B cell (primary cell): Measurements from ENCODE around the gene NYAP2. TPM values are rescaled to one million over a fixed set of nuclear protein-coding genes. Genes with fewer than 3 reads are reported as not detected.

ENCODE experiments used
- ATAC-seq: fragments of 200-7000 bp; cut with Tn5 transposase; one replicate; pipeline ENCODE4 v1.10.0; 2021; ENCODE audit warnings: low read depth, mild to moderate bottlenecking, moderate number of reproducible peaks, moderate library complexity
- CTCF ChIA-PET: fragments of 350-600 bp; sonication (Branson Sonifier 250); formaldehyde crosslinking; loops from one replicate; lab custom pipeline; 2021; ENCODE audit warnings: antibody characterized with exemption, inconsistent platforms; lab: Charles Lee
- POLR2A ChIA-PET: fragments of 350-600 bp; sonication (Branson Sonifier 250); formaldehyde crosslinking; loops from one replicate; lab custom pipeline; 2021; ENCODE audit warnings: antibody characterized with exemption; lab: Charles Lee
- DNase-seq: peaks from one replicate; pipeline ENCODE4 v3.0.0; 2013
- H2AFZ ChIP-seq: 2 replicates; pipeline ENCODE4 v1.6.1; 2012; ENCODE audit warnings: mild to moderate bottlenecking, low read depth, low read length; ENCODE audit not compliant: insufficient read depth, poor library complexity, severe bottlenecking
- H3K27ac ChIP-seq, 2 donors: 1 replicate in 1 of 2; 2 replicates in 1 of 2; pipeline ENCODE4 v1.5.1; 2012 to 2013; ENCODE audit warnings: low read length in 2 of 2, mild to moderate bottlenecking in 2 of 2, moderate library complexity in 1 of 2
- H3K27me3 ChIP-seq, 4 experiments: fragments of 200-600 bp in 1 of 4; sonication (generic) in 1 of 4; replicated peaks in 1 of 4; 1 replicate in 2 of 4; 2 replicates in 2 of 4; pipeline versions ENCODE4 v1.6.1 to v1.7.0; 2013 to 2016; ENCODE audit warnings: low read length in 3 of 4, mild to moderate bottlenecking in 2 of 4, mixed read lengths in 1 of 4, moderate library complexity in 1 of 4; ENCODE audit not compliant: insufficient read depth in 4 of 4, control insufficient read depth in 3 of 4; ENCODE audit errors: control extremely low read depth in 1 of 4
- H3K36me3 ChIP-seq, 2 experiments: replicated peaks in 1 of 2; 1 replicate in 1 of 2; 2 replicates in 1 of 2; pipeline versions ENCODE4 v1.6.1 to v1.7.1; 2013; ENCODE audit warnings: low read length in 1 of 2; ENCODE audit not compliant: insufficient read depth in 2 of 2, control insufficient read depth in 1 of 2; ENCODE audit errors: control extremely low read depth in 1 of 2, extremely low read depth in 1 of 2
- H3K4me1 ChIP-seq, 2 donors: fragments of 200-600 bp in 1 of 2; sonication (generic) in 1 of 2; 1 replicate in 1 of 2; 2 replicates in 1 of 2; pipeline versions ENCODE4 v1.5.1 to v1.6.1; 2013 to 2017; ENCODE audit warnings: low read length in 2 of 2; ENCODE audit not compliant: control insufficient read depth in 2 of 2, insufficient read depth in 2 of 2
- H3K4me2 ChIP-seq: replicated peaks from 2 replicates; pipeline ENCODE3; 2012; ENCODE audit warnings: mild to moderate bottlenecking, low read depth, low read length; ENCODE audit not compliant: poor library complexity, severe bottlenecking
- H3K4me3 ChIP-seq, 5 experiments: fragments of 200-600 bp in 1 of 5; sonication (generic) in 1 of 5; 1 replicate in 3 of 5; 2 replicates in 2 of 5; pipeline versions ENCODE4 v1.5.1 to v1.7.0; 2011 to 2016; ENCODE audit warnings: low read length in 4 of 5, mild to moderate bottlenecking in 4 of 5, low read depth in 2 of 5, control low read depth in 1 of 5, moderate library complexity in 1 of 5; ENCODE audit not compliant: insufficient read depth in 1 of 5; ENCODE audit errors: control extremely low read depth in 1 of 5, extremely low read depth in 1 of 5
- H3K79me2 ChIP-seq: fragments of 200-600 bp; sonication (generic); one replicate; pipeline ENCODE4 v1.6.0; 2016; ENCODE audit warnings: low read length; ENCODE audit not compliant: control insufficient read depth, insufficient read depth
- H3K9ac ChIP-seq: fragments of 200-600 bp; sonication (generic); 2 replicates; pipeline ENCODE4 v1.6.1; 2017; ENCODE audit warnings: mild to moderate bottlenecking, low read length, moderate library complexity
- H3K9me3 ChIP-seq, 3 donors: one replicate each; pipeline versions ENCODE4 v1.6.1 to v1.7.1; 2013; ENCODE audit warnings: low read length in 2 of 3; ENCODE audit not compliant: control insufficient read depth in 2 of 3, insufficient read depth in 1 of 3; ENCODE audit errors: control extremely low read depth in 1 of 3
- H4K20me1 ChIP-seq: 2 replicates; pipeline ENCODE4 v1.6.0; 2012; ENCODE audit warnings: mild to moderate bottlenecking, low read length; ENCODE audit not compliant: insufficient read depth, control insufficient read depth, poor library complexity, severe bottlenecking
- H3K27ac Mint-ChIP-seq: one replicate; pipeline ENCODE4 v1.8.0; 2021; ENCODE audit warnings: mixed read lengths
- H3K27me3 Mint-ChIP-seq: one replicate; pipeline ENCODE4 v1.8.0; 2021; ENCODE audit warnings: mixed read lengths
- H3K4me1 Mint-ChIP-seq: one replicate; pipeline ENCODE4 v1.8.0; 2021; ENCODE audit warnings: mixed read lengths
- H3K4me3 Mint-ChIP-seq: one replicate; pipeline ENCODE4 v1.8.0; 2021; ENCODE audit warnings: mixed read lengths
- H3K9me3 Mint-ChIP-seq: one replicate; pipeline ENCODE4 v1.8.0; 2022; ENCODE audit warnings: mixed read lengths; ENCODE audit not compliant: insufficient read depth
- CTCF ChIP-seq: fragments of 200-600 bp; IDR thresholded peaks from one replicate; pipeline ENCODE4 v1.8.0; 2022; ENCODE audit warnings: antibody characterized with exemption, mild to moderate bottlenecking
- EZH2 ChIP-seq: IDR thresholded peaks from 2 replicates; pipeline ENCODE4 v1.6.1; 2012; ENCODE audit warnings: borderline replicate concordance, low read depth, mild to moderate bottlenecking, moderate library complexity, low read length; ENCODE audit not compliant: insufficient read depth, poor library complexity, severe bottlenecking
- WGBS: methylation state at CpG from one replicate; pipeline ENCODE4 v1.1.5; 2013; ENCODE audit warnings: missing lambda C conversion rate; ENCODE audit not compliant: insufficient coverage; 5-methylcytosine and 5-hydroxymethylcytosine counted together
- intact Hi-C: fragments of 100-400 bp; cut with micrococcal nuclease; formaldehyde crosslinking; loops from one replicate; pipeline ENCODE4 v1.10.0; 2022
- polyA plus RNA-seq: library from polyadenylated mRNA; depleted of rRNA; stranded (reverse); fragments of >200 nt; gene quantifications from 2 replicates; pipeline ENCODE4 v1.2.3, GENCODE V29; 2012
- total RNA-seq, 2 donors: library from RNA; stranded (reverse); fragments of 120-200 nt in 1 of 2; gene quantifications; 1 replicate in 1 of 2; 2 replicates in 1 of 2; pipeline versions ENCODE4 v1.2.3 to v1.2.4, GENCODE V29; 2013 to 2022

The NYAP2 gene
- total and polyA plus RNA-seq, 2 donors (not counting 1 experiment from before 2014, with no cell fraction given) = 0.12 to 0.17 TPM

- Histone ChIP-seq H3K27ac (no peak overlapping the region), H4K20me1 (no peaks in the 10 kb centered on the region), H2AFZ (no peak overlapping the region), H3K4me3 (no peak overlapping the region), H3K27me3 (no peaks in the 10 kb centered on the region), H3K4me1 (no peaks in the 10 kb centered on the region), H3K79me2 (no peaks in the 10 kb centered on the region), H3K36me3 (no peaks in the 10 kb centered on the region), H3K9me3 (peaks cover 0 to 4% (median 0%) of the 10 kb centered on the region in 3 donors), H3K9ac (no peak overlapping the region), H3K4me2 (no peak overlapping the region)
- no peak for TF ChIP-seq CTCF
- no peak for TF ChIP-seq EZH2
- ChIA-PET POLR2A (no interaction called here), CTCF (interaction anchor here (1.2 kb wide), 1 partner anchor 12 kb away, joined by 3 read pairs; no protein-coding TSS in a partner anchor)
- Mint-ChIP-seq H3K4me1 (no peaks in the 10 kb centered on the region), H3K27ac (no peak overlapping the region), H3K4me3 (no peak overlapping the region), H3K9me3 (no peaks in the 10 kb centered on the region), H3K27me3 (peaks cover 12% of the 10 kb centered on the region)
- ATAC-seq (no peak), DNase-seq (no peak)
- intact Hi-C loops = no loop called here
- 80% methylated on average over 1 of the region's 3 CpGs for WGBS
These were observed 241.0 kb downstream of the NYAP2 start for GRCh38 chr2:225640550-225640949.

- H3K4me3 Mint-ChIP-seq = no peak overlapping the region
- peaks cover 0 to 5% (median 1%) of the 10 kb centered on the region in 4 experiments for H3K27me3 ChIP-seq
- DNase-seq (no peak), ATAC-seq (no peak)
- H3K9me3 ChIP-seq = peaks cover 0 to 4% (median 0%) of the 10 kb centered on the region in 3 donors
- intact Hi-C loops = no loop called here
- WGBS = 100% methylated on average over 1 of the region's 4 CpGs
- H3K36me3 ChIP-seq = no peaks in the 10 kb centered on the region
- H3K27me3 Mint-ChIP-seq = peaks cover 4% of the 10 kb centered on the region
- CTCF ChIA-PET = interaction anchor here (5.4 kb wide), 1 partner anchor 12 kb away, joined by 27 read pairs; no protein-coding TSS in a partner anchor
- no peaks in the 10 kb centered on the region for H4K20me1 ChIP-seq
- H3K4me3 ChIP-seq = no peak overlapping the region
- no peaks in the 10 kb centered on the region for H3K79me2 ChIP-seq
- no peak overlapping the region for H3K27ac ChIP-seq
- no peaks in the 10 kb centered on the region for H3K4me1 ChIP-seq
- POLR2A ChIA-PET = no interaction called here
- no peak overlapping the region for H2AFZ ChIP-seq
- no peak overlapping the region for H3K27ac Mint-ChIP-seq
- no peaks in the 10 kb centered on the region for H3K4me1 Mint-ChIP-seq
- no peak overlapping the region for H3K4me2 ChIP-seq
- H3K9ac ChIP-seq = no peak overlapping the region
- H3K9me3 Mint-ChIP-seq = no peaks in the 10 kb centered on the region
- no peak for TF ChIP-seq CTCF
- TF ChIP-seq EZH2 = no peak
These were observed 249.8 kb downstream of the NYAP2 start for GRCh38 chr2:225649274-225649673.
